ENCODE measurements around the gene RASIP1. TPM values are rescaled to one million over a fixed set of nuclear protein-coding genes. Genes with fewer than 3 reads are reported as not detected.
"Not testable (repeated sequence)": the region's sequence is repeated elsewhere in the genome, so short reads cannot be mapped to it uniquely, and the experiment has no call there.

The RASIP1 gene
- total RNA-seq, 2 donors from 2014 or later = 0.19 to 0.67 TPM

GRCh38 chr19:48768171-48768753 is 27.9 kb upstream of the RASIP1 start:
- not testable (repeated sequence) for H3K4me3 Mint-ChIP-seq; ATAC-seq (replicated peaks); H3K27ac Mint-ChIP-seq; H3K9me3 Mint-ChIP-seq; H3K36me3 Mint-ChIP-seq (ENCODE audit: low read depth); H3K4me1 Mint-ChIP-seq
- H3K27me3 Mint-ChIP-seq = peaks cover 14% of the 10 kb centered on the region

GRCh38 chr19:48765816-48766215 is 25.4 kb upstream of the RASIP1 start:
- H3K36me3 Mint-ChIP-seq (ENCODE audit: low read depth); H3K9me3 Mint-ChIP-seq; H3K27ac Mint-ChIP-seq; H3K4me1 Mint-ChIP-seq; ATAC-seq (replicated peaks); H3K4me3 Mint-ChIP-seq: not testable (repeated sequence)
- peaks cover 23% of the 10 kb centered on the region for H3K27me3 Mint-ChIP-seq

- peak; percentile 53 for ATAC-seq (replicated peaks)
These were observed 20.2 kb upstream of the RASIP1 start for GRCh38 chr19:48760504-48761205.

DNA sequence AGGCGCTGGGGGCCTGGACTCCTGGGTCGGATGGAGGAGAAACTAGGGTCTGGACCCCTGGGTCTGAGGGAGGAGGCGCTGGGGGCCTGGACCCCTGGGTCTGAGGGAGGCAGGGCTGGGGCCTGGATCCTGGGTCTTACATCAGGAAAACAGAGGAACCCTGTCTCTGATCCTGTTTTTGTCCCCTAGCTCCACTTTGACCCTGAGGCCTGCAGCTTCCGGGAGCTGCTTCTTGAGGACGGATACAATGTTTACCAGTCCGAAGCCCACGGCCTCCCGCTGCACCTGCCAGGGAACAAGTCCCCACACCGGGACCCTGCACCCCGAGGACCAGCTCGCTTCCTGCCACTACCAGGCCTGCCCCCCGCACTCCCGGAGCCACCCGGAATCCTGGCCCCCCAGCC is 17.3 kb upstream of the RASIP1 start:
- no peak for ATAC-seq (replicated peaks)
- H3K27ac Mint-ChIP-seq = no peak overlapping the region
- H3K36me3 Mint-ChIP-seq (ENCODE audit: low read depth) = no peaks in the 10 kb centered on the region
- H3K9me3 Mint-ChIP-seq = no peaks in the 10 kb centered on the region
- no peak overlapping the region for H3K4me3 Mint-ChIP-seq
- H3K4me1 Mint-ChIP-seq = peaks cover 13% of the 10 kb centered on the region
- peaks cover 20% of the 10 kb centered on the region for H3K27me3 Mint-ChIP-seq

More at GRCh38 chr19:48760504-48761205, 20.2 kb upstream of the RASIP1 start:
- H3K4me3 Mint-ChIP-seq = no peak overlapping the region
- H3K9me3 Mint-ChIP-seq = no peaks in the 10 kb centered on the region
- H3K4me1 Mint-ChIP-seq = peaks cover 6% of the 10 kb centered on the region
- H3K27me3 Mint-ChIP-seq = peaks cover 13% of the 10 kb centered on the region
- H3K27ac Mint-ChIP-seq = peak overlapping the region; percentile 62
- H3K36me3 Mint-ChIP-seq (ENCODE audit: low read depth) = no peaks in the 10 kb centered on the region

- ATAC-seq (replicated peaks) = no peak
- peaks cover 13% of the 10 kb centered on the region for H3K4me1 Mint-ChIP-seq
- H3K36me3 Mint-ChIP-seq (ENCODE audit: low read depth) = no peaks in the 10 kb centered on the region
- no peaks in the 10 kb centered on the region for H3K9me3 Mint-ChIP-seq
- no peak overlapping the region for H3K4me3 Mint-ChIP-seq
- H3K27ac Mint-ChIP-seq = no peak overlapping the region
- H3K27me3 Mint-ChIP-seq = peaks cover 18% of the 10 kb centered on the region
These were observed 16.8 kb upstream of the RASIP1 start for GRCh38 chr19:48757089-48757675.

DNA sequence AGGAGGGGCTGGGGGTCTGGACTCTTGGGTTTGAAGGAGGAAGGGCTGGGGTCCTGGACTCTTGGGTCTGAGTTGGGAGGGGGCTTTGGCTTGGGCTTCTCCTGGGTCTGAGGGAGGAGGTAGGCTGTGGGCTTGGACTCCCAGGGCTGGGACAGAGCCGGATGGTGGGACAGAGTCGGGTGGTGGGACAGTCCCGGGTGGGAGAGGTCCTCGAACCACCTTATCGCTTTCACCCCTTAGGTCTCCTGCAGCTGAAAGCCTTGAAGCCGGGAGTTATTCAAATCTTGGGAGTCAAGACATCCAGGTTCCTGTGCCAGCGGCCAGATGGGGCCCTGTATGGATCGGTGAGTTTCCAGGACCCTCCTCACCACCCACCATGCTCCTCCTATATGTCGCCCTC is 16.3 kb upstream of the RASIP1 start:
- Mint-ChIP-seq H3K4me3 (no peak overlapping the region), H3K27me3 (peaks cover 18% of the 10 kb centered on the region), H3K9me3 (no peaks in the 10 kb centered on the region), H3K4me1 (peaks cover 13% of the 10 kb centered on the region), H3K27ac (no peak overlapping the region), H3K36me3 (ENCODE audit: low read depth) (no peaks in the 10 kb centered on the region)
- ATAC-seq (replicated peaks) = no peak

DNA sequence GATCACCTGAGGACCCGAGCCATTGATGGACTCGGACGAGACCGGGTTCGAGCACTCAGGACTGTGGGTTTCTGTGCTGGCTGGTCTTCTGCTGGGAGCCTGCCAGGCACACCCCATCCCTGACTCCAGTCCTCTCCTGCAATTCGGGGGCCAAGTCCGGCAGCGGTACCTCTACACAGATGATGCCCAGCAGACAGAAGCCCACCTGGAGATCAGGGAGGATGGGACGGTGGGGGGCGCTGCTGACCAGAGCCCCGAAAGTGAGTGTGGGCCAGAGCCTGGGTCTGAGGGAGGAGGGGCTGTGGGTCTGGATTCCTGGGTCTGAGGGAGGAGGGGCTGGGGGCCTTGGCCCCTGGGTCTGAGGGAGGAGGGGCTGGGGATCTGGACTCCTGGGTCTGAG is 15.8 kb upstream of the RASIP1 start:
- H3K4me1 Mint-ChIP-seq = peaks cover 13% of the 10 kb centered on the region
- peaks cover 15% of the 10 kb centered on the region for H3K27me3 Mint-ChIP-seq
- ATAC-seq (replicated peaks) = no peak
- H3K36me3 Mint-ChIP-seq (ENCODE audit: low read depth) = no peaks in the 10 kb centered on the region
- no peak overlapping the region for H3K4me3 Mint-ChIP-seq
- no peaks in the 10 kb centered on the region for H3K9me3 Mint-ChIP-seq
- H3K27ac Mint-ChIP-seq = no peak overlapping the region

- Mint-ChIP-seq H3K36me3 (ENCODE audit: low read depth) (no peaks in the 10 kb centered on the region), H3K27ac (no peak overlapping the region), H3K27me3 (peaks cover 10% of the 10 kb centered on the region), H3K4me3 (no peak overlapping the region), H3K9me3 (no peaks in the 10 kb centered on the region), H3K4me1 (peaks cover 12% of the 10 kb centered on the region)
- no peak for ATAC-seq (replicated peaks)
These were observed 15.4 kb upstream of the RASIP1 start for GRCh38 chr19:48755787-48756186.

DNA sequence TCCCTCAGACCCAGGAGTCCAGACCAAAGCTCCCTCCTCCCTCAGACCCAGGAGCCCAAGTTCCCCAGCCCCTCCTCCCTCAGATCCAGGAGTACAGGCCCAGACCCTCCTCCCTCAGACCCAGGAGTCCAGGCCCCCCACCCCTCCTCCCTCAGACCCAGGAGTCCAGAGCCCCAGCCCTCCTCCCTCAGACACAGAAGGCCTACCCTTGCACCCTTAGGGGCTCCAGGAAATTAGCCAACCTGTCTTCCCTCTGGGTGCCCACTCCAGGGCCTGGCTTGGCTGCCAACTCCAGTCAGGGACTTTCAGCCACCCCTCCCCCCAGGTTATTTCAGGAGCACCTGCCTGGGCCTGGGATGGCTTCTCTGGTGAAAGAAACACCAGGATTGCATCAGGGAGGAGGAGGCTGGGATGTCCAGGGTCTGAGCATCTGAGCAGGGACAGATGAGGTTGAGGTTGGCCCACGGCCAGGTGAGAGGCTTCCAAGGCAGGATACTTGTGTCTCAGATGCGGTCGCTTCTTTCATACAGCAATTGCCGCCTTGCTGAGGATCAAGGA is 14.8 kb upstream of the RASIP1 start, which contains the start of gene FGF21:
FGF21 (plus strand) TSS at position 441 of the 558 bp plus-strand sequence. CDS start 713 bp downstream, outside the sequence.
- no peak within 1 kb of the TSS for H3K27ac Mint-ChIP-seq
- H3K27me3 Mint-ChIP-seq = peaks cover 10% of the 10 kb centered on the region
- peak within 1 kb of the TSS; percentile 78 for H3K4me3 Mint-ChIP-seq
- no peak for ATAC-seq (replicated peaks)
- H3K36me3 Mint-ChIP-seq (ENCODE audit: low read depth) = no peaks in the 10 kb centered on the region
- peaks cover 8% of the 10 kb centered on the region for H3K4me1 Mint-ChIP-seq
- no peaks in the 10 kb centered on the region for H3K9me3 Mint-ChIP-seq

GRCh38 chr19:48752496-48753365 is 12.3 kb upstream of the RASIP1 start, which contains the start of gene FUT1:
Gene FUT1, minus strand, starts transcription at chr19:48752641. Its CDS starts 1,360 bp downstream, at chr19:48751281.
- Mint-ChIP-seq H3K36me3 (ENCODE audit: low read depth) (no peaks in the 10 kb centered on the region), H3K4me1 (peaks cover 8% of the 10 kb centered on the region), H3K9me3 (no peaks in the 10 kb centered on the region), H3K4me3 (peak within 1 kb of the TSS; percentile 78), H3K27me3 (peaks cover 10% of the 10 kb centered on the region), H3K27ac (no peak within 1 kb of the TSS)
- ATAC-seq (replicated peaks) = peak; percentile 79

GRCh38 chr19:48751845-48752495 is 11.6 kb upstream of the RASIP1 start:
- Mint-ChIP-seq H3K36me3 (ENCODE audit: low read depth) (no peaks in the 10 kb centered on the region), H3K4me3 (peak overlapping the region; percentile 62), H3K27ac (no peak overlapping the region), H3K4me1 (peaks cover 8% of the 10 kb centered on the region), H3K27me3 (peaks cover 10% of the 10 kb centered on the region), H3K9me3 (no peaks in the 10 kb centered on the region)
- ATAC-seq (replicated peaks) = peak; percentile 7

- no peak for ATAC-seq (replicated peaks)
- Mint-ChIP-seq H3K27ac (no peak overlapping the region), H3K36me3 (ENCODE audit: low read depth) (no peaks in the 10 kb centered on the region), H3K4me3 (peak overlapping the region; percentile 14), H3K4me1 (peaks cover 13% of the 10 kb centered on the region), H3K9me3 (no peaks in the 10 kb centered on the region), H3K27me3 (peaks cover 15% of the 10 kb centered on the region)
These were observed 10.5 kb upstream of the RASIP1 start for GRCh38 chr19:48750771-48751504.

GRCh38 chr19:48750351-48750750 is 9.9 kb upstream of the RASIP1 start:
- Mint-ChIP-seq H3K4me1 (peaks cover 14% of the 10 kb centered on the region), H3K27ac (no peak overlapping the region), H3K4me3 (no peak overlapping the region), H3K27me3 (peaks cover 15% of the 10 kb centered on the region), H3K9me3 (no peaks in the 10 kb centered on the region), H3K36me3 (ENCODE audit: low read depth) (no peaks in the 10 kb centered on the region)
- no peak for ATAC-seq (replicated peaks)
